Astrocyte of the hippocampus (primary cell): ENCODE results near the gene TMEM114.

ENCODE experiments used
- DNase-seq: peaks from one replicate; pipeline ENCODE4 v3.0.0; 2011; ENCODE audit warnings: low read depth, low spot score

Gene TMEM114

GRCh38 chr16:8611886-8612600 is 21.7 kb upstream of the TMEM114 start:
- no peak for DNase-seq

GRCh38 chr16:8611122-8611521 is 20.8 kb upstream of the TMEM114 start:
- DNase-seq: no peak

GRCh38 chr16:8607214-8607613 is 16.9 kb upstream of the TMEM114 start:
- DNase-seq: no peak

- DNase-seq: no peak
Observed at GRCh38 chr16:8605554-8605953, 15.2 kb upstream of the TMEM114 start.

- no peak for DNase-seq
Observed at GRCh38 chr16:8600144-8600775, 9.9 kb upstream of the TMEM114 start.

- no peak for DNase-seq
Observed at GRCh38 chr16:8596581-8596980, 6.3 kb upstream of the TMEM114 start.

GRCh38 chr16:8595783-8596182 is 5.5 kb upstream of the TMEM114 start:
- no peak for DNase-seq

- DNase-seq: no peak
Observed at GRCh38 chr16:8594149-8594666, 3.9 kb upstream of the TMEM114 start.

- no peak for DNase-seq
Observed at GRCh38 chr16:8591451-8591850, 1.1 kb upstream of the TMEM114 start.

GRCh38 chr16:8590811-8591210 is 500 bp upstream of the TMEM114 start:
- DNase-seq: no peak

GRCh38 chr16:8589057-8589899 is 1.0 kb downstream of the TMEM114 start:
- DNase-seq: peak; percentile 13

- DNase-seq: no peak
Observed at GRCh38 chr16:8588682-8589056, 1.6 kb downstream of the TMEM114 start.

- DNase-seq: no peak
Observed at GRCh38 chr16:8587065-8587464, 3.2 kb downstream of the TMEM114 start.

GRCh38 chr16:8585857-8586256 is 4.5 kb downstream of the TMEM114 start:
- DNase-seq: no peak

- DNase-seq: no peak
Observed at GRCh38 chr16:8585041-8585440, 5.3 kb downstream of the TMEM114 start.

GRCh38 chr16:8583732-8584131 is 6.6 kb downstream of the TMEM114 start:
- DNase-seq: no peak

GRCh38 chr16:8583199-8583598 is 7.1 kb downstream of the TMEM114 start:
- DNase-seq: no peak

GRCh38 chr16:8581831-8582580 is 8.3 kb downstream of the TMEM114 start:
- no peak for DNase-seq

GRCh38 chr16:8579559-8579958 is 10.8 kb downstream of the TMEM114 start:
- DNase-seq: no peak

- DNase-seq: no peak
Observed at GRCh38 chr16:8577678-8578304, 12.5 kb downstream of the TMEM114 start.
